ENCODE measurements around the gene PIMREG.

PIMREG gene

GRCh38 chr17:6491071-6491700, 46.9 kb downstream of the PIMREG start:
- Histone ChIP-seq H3K36me3 (ENCODE audit: low read depth) (no peaks in the 10 kb centered on the region), H3K4me3 (ENCODE audit: severe bottlenecking) (no peak overlapping the region), H3K9me3 (ENCODE audit: severe bottlenecking) (no peaks in the 10 kb centered on the region), H3K4me1 (ENCODE audit: insufficient read depth, poor library complexity, severe bottlenecking) (peaks cover 9% of the 10 kb centered on the region), H3K27ac (ENCODE audit: poor library complexity, severe bottlenecking) (no peak overlapping the region), H3K27me3 (ENCODE audit: insufficient read depth, poor library complexity, severe bottlenecking) (no peaks in the 10 kb centered on the region)
- ATAC-seq (ENCODE audit: low read depth) (no peak), DNase-seq (ENCODE audit: low spot score) (no peak)
- TF ChIP-seq CTCF (IDR thresholded peaks at IDR 0.05; ENCODE audit: poor library complexity, severe bottlenecking): no peak

GRCh38 chr17:6492892-6493674, 48.8 kb downstream of the PIMREG start:
- Histone ChIP-seq H3K27ac (ENCODE audit: poor library complexity, severe bottlenecking) (peak overlapping the region; percentile 23), H3K9me3 (ENCODE audit: severe bottlenecking) (no peaks in the 10 kb centered on the region), H3K4me3 (ENCODE audit: severe bottlenecking) (no peak overlapping the region), H3K4me1 (ENCODE audit: insufficient read depth, poor library complexity, severe bottlenecking) (peaks cover 9% of the 10 kb centered on the region), H3K27me3 (ENCODE audit: insufficient read depth, poor library complexity, severe bottlenecking) (no peaks in the 10 kb centered on the region), H3K36me3 (ENCODE audit: low read depth) (no peaks in the 10 kb centered on the region)
- no peak for ATAC-seq (ENCODE audit: low read depth)
- no peak for TF ChIP-seq CTCF (IDR thresholded peaks at IDR 0.05; ENCODE audit: poor library complexity, severe bottlenecking)
- DNase-seq (ENCODE audit: low spot score): peak; percentile 23

DNA sequence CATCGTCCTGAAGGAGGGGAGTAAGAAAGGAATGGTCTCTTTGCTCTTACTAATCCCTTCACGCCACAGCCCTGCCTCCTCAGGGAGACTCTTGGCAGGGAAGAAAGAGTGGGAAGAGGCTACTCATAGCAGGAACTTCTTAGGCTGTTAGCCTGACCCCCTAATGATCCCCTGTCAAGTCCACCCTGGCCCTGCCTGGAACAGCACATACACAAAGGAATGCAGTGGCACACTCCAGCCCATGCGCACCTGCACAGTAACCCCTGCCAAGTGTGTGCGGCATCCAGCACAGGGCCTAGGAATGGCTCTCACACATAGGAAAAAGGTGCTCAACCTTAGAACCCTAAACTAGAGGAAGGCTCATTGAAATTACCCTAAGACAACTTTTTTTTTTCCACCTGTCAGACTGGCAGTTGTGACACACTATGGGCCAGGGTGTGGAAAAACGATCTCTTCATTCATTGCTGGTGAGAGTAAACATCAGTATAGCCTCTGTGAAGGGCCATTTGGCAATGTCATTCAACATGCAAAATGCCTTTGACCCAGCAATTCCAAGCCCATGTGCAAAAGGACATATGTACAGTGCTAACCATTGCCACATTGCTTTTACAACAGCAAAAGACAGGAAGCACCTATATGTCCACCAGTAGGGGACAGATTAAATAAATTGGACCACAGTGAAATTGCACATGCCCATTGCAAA, 50.1 kb downstream of the PIMREG start:
- ATAC-seq (ENCODE audit: low read depth) (peak; percentile 87), DNase-seq (ENCODE audit: low spot score) (peak; percentile 69)
- no peaks in the 10 kb centered on the region for H3K9me3 ChIP-seq (ENCODE audit: severe bottlenecking)
- peak overlapping the region; percentile 23 for H3K27ac ChIP-seq (ENCODE audit: poor library complexity, severe bottlenecking)
- TF ChIP-seq CTCF (IDR thresholded peaks at IDR 0.05; ENCODE audit: poor library complexity, severe bottlenecking): no peak
- H3K27me3 ChIP-seq (ENCODE audit: insufficient read depth, poor library complexity, severe bottlenecking): no peaks in the 10 kb centered on the region
- no peak overlapping the region for H3K4me3 ChIP-seq (ENCODE audit: severe bottlenecking)
- no peaks in the 10 kb centered on the region for H3K36me3 ChIP-seq (ENCODE audit: low read depth)
- H3K4me1 ChIP-seq (ENCODE audit: insufficient read depth, poor library complexity, severe bottlenecking): peaks cover 9% of the 10 kb centered on the region

GRCh38 chr17:6495450-6496115, 51.3 kb downstream of the PIMREG start:
- Histone ChIP-seq H3K4me3 (ENCODE audit: severe bottlenecking) (no peak overlapping the region), H3K36me3 (ENCODE audit: low read depth) (no peaks in the 10 kb centered on the region), H3K27ac (ENCODE audit: poor library complexity, severe bottlenecking) (peak overlapping the region; percentile 23), H3K4me1 (ENCODE audit: insufficient read depth, poor library complexity, severe bottlenecking) (peaks cover 9% of the 10 kb centered on the region), H3K27me3 (ENCODE audit: insufficient read depth, poor library complexity, severe bottlenecking) (no peaks in the 10 kb centered on the region), H3K9me3 (ENCODE audit: severe bottlenecking) (no peaks in the 10 kb centered on the region)
- ATAC-seq (ENCODE audit: low read depth): no peak
- no peak for TF ChIP-seq CTCF (IDR thresholded peaks at IDR 0.05; ENCODE audit: poor library complexity, severe bottlenecking)
- DNase-seq (ENCODE audit: low spot score): peak; percentile 23

Data from RWPE2 (cell line).